ENCODE measurements around the gene SEMA6A. TPM values are rescaled to one million over a fixed set of nuclear protein-coding genes. Genes with fewer than 3 reads are reported as not detected.

Gene SEMA6A
- total and polyA plus RNA-seq, 2 of the 13 experiments (the other 11 are each of a cell fraction or from before 2014, with no cell fraction given), result 5.1 to 6.5 TPM

- peak; percentile 99 for TF ChIP-seq ZNF609 (CRISPR knock-in tag; IDR thresholded peaks at IDR 0.05; ENCODE audit: borderline replicate concordance)
- peak; percentile 90; the same call in 1 of the 2 replicates for TF ChIP-seq GATAD2A (CRISPR knock-in tag; IDR thresholded peaks at IDR 0.05)
- peak; percentile 71 for TF ChIP-seq ATF7 (IDR thresholded peaks at IDR 0.05)
- TF ChIP-seq ATF7 (CRISPR knock-in tag; IDR thresholded peaks at IDR 0.05), result no peak
- peak; percentile 69 for TF ChIP-seq CEBPB (IDR thresholded peaks at IDR 0.05; ENCODE audit: borderline replicate concordance, low read depth, low read length)
- no peak for TF ChIP-seq AHR (CRISPR knock-in tag; IDR thresholded peaks at IDR 0.05)
- TF ChIP-seq ZSCAN22 (CRISPR knock-in tag; IDR thresholded peaks at IDR 0.05), result no peak
- no peak for TF ChIP-seq KLF6 (CRISPR knock-in tag; IDR thresholded peaks at IDR 0.05)
- no peak for TF ChIP-seq WIZ (CRISPR knock-in tag; IDR thresholded peaks at IDR 0.05)
- peak; percentile 78 for TF ChIP-seq TARDBP (CRISPR knock-in tag; IDR thresholded peaks at IDR 0.05)
- peak; percentile 15; the same call in 1 of the 2 replicates for TF ChIP-seq NFATC3 (CRISPR knock-in tag; IDR thresholded peaks at IDR 0.05)
- TF ChIP-seq ZNF207 (IDR thresholded peaks at IDR 0.05; ENCODE audit: borderline replicate concordance), result no peak
- no peak for TF ChIP-seq TCF12 (IDR thresholded peaks at IDR 0.05)
- 0 out of 2 replicates have a peak, but pooled peaks have one; percentile 39 for TF ChIP-seq TCF12 (CRISPR knock-in tag; IDR thresholded peaks at IDR 0.05)
- TF ChIP-seq KLF16 (CRISPR knock-in tag; IDR thresholded peaks at IDR 0.05), result peak in 1 of 2 experiments; percentile 79; a peak in 2 of 4 replicates
- TF ChIP-seq ZHX2 (IDR thresholded peaks at IDR 0.05; ENCODE audit: low read depth), result no peak
- peak; percentile 78; the same call in 1 of the 2 replicates for TF ChIP-seq ZHX2 (CRISPR knock-in tag; IDR thresholded peaks at IDR 0.05; ENCODE audit: borderline replicate concordance)
- TF ChIP-seq ZNF883 (CRISPR knock-in tag; IDR thresholded peaks at IDR 0.05; ENCODE audit: not compliant biosample characterization), result no peak
- no peak for TF ChIP-seq PHF20 (CRISPR knock-in tag; IDR thresholded peaks at IDR 0.05)
Measured at GRCh38 chr5:116532762-116533525, 41.7 kb downstream of the SEMA6A start (continued).

All from HepG2 (cell line).